Stromal cell of bone marrow (primary cell): ENCODE results near the gene SLC16A4.

Experiments used
- DNase-seq: peaks from one replicate; pipeline ENCODE4 v3.0.0-alpha.2; 2012; ENCODE audit warnings: low read depth

The SLC16A4 gene

GRCh38 chr1:110326826-110327225 is 64.0 kb downstream of the SLC16A4 start:
- no peak for DNase-seq

GRCh38 chr1:110324667-110325066 is 66.2 kb downstream of the SLC16A4 start:
- no peak for DNase-seq

- DNase-seq: no peak
These were observed 69.0 kb downstream of the SLC16A4 start for GRCh38 chr1:110321846-110322245.

GRCh38 chr1:110321045-110321444 is 69.8 kb downstream of the SLC16A4 start:
- no peak for DNase-seq

- DNase-seq: no peak
These were observed 70.7 kb downstream of the SLC16A4 start for GRCh38 chr1:110320168-110320518.

- DNase-seq: no peak
These were observed 71.3 kb downstream of the SLC16A4 start for GRCh38 chr1:110319332-110320167.

- DNase-seq: no peak
These were observed 72.8 kb downstream of the SLC16A4 start for GRCh38 chr1:110318046-110318445.

- DNase-seq: no peak
These were observed 74.1 kb downstream of the SLC16A4 start for GRCh38 chr1:110316735-110317134.
